Measurements from ENCODE around the gene GOLM1. TPM values are rescaled to one million over a fixed set of nuclear protein-coding genes. Genes with fewer than 3 reads are reported as not detected.

The GOLM1 gene
- total RNA-seq, 1 experiment from 2014 or later, result 73.4 TPM

GRCh38 chr9:86079421-86079831 is 19.9 kb downstream of the GOLM1 start:
- TF ChIP-seq SIN3A (IDR thresholded peaks at IDR 0.05; ENCODE audit: borderline replicate concordance, insufficient read depth, low read depth, low read length) (no peak), CTCF (IDR thresholded peaks at IDR 0.05) (no peak), POLR2AphosphoS5 (IDR thresholded peaks at IDR 0.05; ENCODE audit: low read depth, low read length) (no peak), REST (IDR thresholded peaks at IDR 0.05; ENCODE audit: insufficient read depth in 1 of 2, low read depth in 2 of 2, low read length in 1 of 2) (no peak), TCF7L2 (IDR thresholded peaks at IDR 0.05; ENCODE audit: low read depth, low read length) (no peak)
- DNase-seq (ENCODE audit: low read depth, low spot score), result no peak
- BruUV-seq (replicated peaks), result no TSS peak
- ChIA-PET POLR2A (no interaction called here), CTCF (no interaction called here)
- in situ Hi-C loops (cut with HindIII; ENCODE audit: low pct_unique_long_range_greater_than_20kb, low sequenced_read_pairs), result no loop called here
- Histone ChIP-seq H3K4me3 (ENCODE audit: low read depth in 2 of 2, low read length in 2 of 2) (no peak overlapping the region), H3K4me1 (ENCODE audit: control insufficient read depth, insufficient read depth, low read length) (peaks cover 14% of the 10 kb centered on the region), H3K27me3 (ENCODE audit: control insufficient read depth, insufficient read depth, low read length) (no peaks in the 10 kb centered on the region), H3K9me3 (ENCODE audit: control insufficient read depth, insufficient read depth, low read depth, low read length) (no peaks in the 10 kb centered on the region), H3K36me3 (ENCODE audit: control insufficient read depth, insufficient read depth, low read length) (no peaks in the 10 kb centered on the region), H3K27ac (ENCODE audit: low read length) (no peak overlapping the region)
- ATAC-seq, result 0 out of 2 replicates have a peak, but pooled peaks have one; percentile 57
- intact Hi-C loops (cut with micrococcal nuclease; ENCODE audit: unreplicated experiment), result no loop called here

- peaks cover 14% of the 10 kb centered on the region for H3K4me1 ChIP-seq (ENCODE audit: control insufficient read depth, insufficient read depth, low read length)
- ATAC-seq (no peak), DNase-seq (ENCODE audit: low read depth, low spot score) (no peak)
- H3K27me3 ChIP-seq (ENCODE audit: control insufficient read depth, insufficient read depth, low read length), result no peaks in the 10 kb centered on the region
- no peak overlapping the region for H3K27ac ChIP-seq (ENCODE audit: low read length)
- TF ChIP-seq CTCF (IDR thresholded peaks at IDR 0.05), result no peak
- TF ChIP-seq TCF7L2 (IDR thresholded peaks at IDR 0.05; ENCODE audit: low read depth, low read length), result no peak
- no peak for TF ChIP-seq REST (IDR thresholded peaks at IDR 0.05; ENCODE audit: insufficient read depth in 1 of 2, low read depth in 2 of 2, low read length in 1 of 2)
- no peak for TF ChIP-seq POLR2AphosphoS5 (IDR thresholded peaks at IDR 0.05; ENCODE audit: low read depth, low read length)
- TF ChIP-seq SIN3A (IDR thresholded peaks at IDR 0.05; ENCODE audit: borderline replicate concordance, insufficient read depth, low read depth, low read length), result no peak
- CTCF ChIA-PET, result no interaction called here
- BruUV-seq (replicated peaks), result no TSS peak
- in situ Hi-C loops (cut with HindIII; ENCODE audit: low pct_unique_long_range_greater_than_20kb, low sequenced_read_pairs), result no loop called here
- H3K4me3 ChIP-seq (ENCODE audit: low read depth in 2 of 2, low read length in 2 of 2), result no peak overlapping the region
- H3K9me3 ChIP-seq (ENCODE audit: control insufficient read depth, insufficient read depth, low read depth, low read length), result no peaks in the 10 kb centered on the region
- intact Hi-C loops (cut with micrococcal nuclease; ENCODE audit: unreplicated experiment), result no loop called here
- POLR2A ChIA-PET, result no interaction called here
- no peaks in the 10 kb centered on the region for H3K36me3 ChIP-seq (ENCODE audit: control insufficient read depth, insufficient read depth, low read length)
Measured at GRCh38 chr9:86078731-86079130, 20.6 kb downstream of the GOLM1 start.
